CD4-positive, CD25-positive, alpha-beta regulatory T cell (primary cell): Measurements from ENCODE around the gene PALM. TPM values are rescaled to one million over a fixed set of nuclear protein-coding genes. Genes with fewer than 3 reads are reported as not detected.

ENCODE experiments used
- ATAC-seq, 2 donors: fragments of 150-1000 bp; cut with Tn5 transposase; one replicate each; pipeline ENCODE4 v1.10.0; 2021; ENCODE audit warnings: low read depth in 2 of 2, moderate number of reproducible peaks in 2 of 2, moderate library complexity in 1 of 2
- DNase-seq, 3 donors: peaks; one replicate each; pipeline versions ENCODE4 v3.0.0 to v3.0.0-alpha.2; 2012 to 2022; ENCODE audit warnings: mixed read lengths in 1 of 3
- H3K27ac ChIP-seq: one replicate; pipeline ENCODE4 v1.7.0; 2013; ENCODE audit warnings: mild to moderate bottlenecking, low read length; ENCODE audit not compliant: insufficient read depth, poor library complexity, severe bottlenecking
- H3K27me3 ChIP-seq: one replicate; pipeline ENCODE4 v1.7.0; 2013; ENCODE audit warnings: low read length; ENCODE audit not compliant: control insufficient read depth, insufficient read depth
- H3K36me3 ChIP-seq: one replicate; pipeline ENCODE4 v1.7.0; 2013; ENCODE audit warnings: mild to moderate bottlenecking, low read length, moderate library complexity; ENCODE audit not compliant: control insufficient read depth, insufficient read depth
- H3K4me1 ChIP-seq: 2 replicates; pipeline ENCODE4 v1.7.0; 2013; ENCODE audit warnings: mild to moderate bottlenecking, low read length; ENCODE audit not compliant: insufficient read depth, control insufficient read depth, poor library complexity, severe bottlenecking
- H3K4me3 ChIP-seq: one replicate; pipeline ENCODE4 v1.7.0; 2013; ENCODE audit warnings: low read depth, mild to moderate bottlenecking, low read length, moderate library complexity
- H3K9me3 ChIP-seq, 2 experiments: 1 replicate in 1 of 2; 2 replicates in 1 of 2; pipeline ENCODE4 v1.7.0; 2013; ENCODE audit warnings: low read length in 2 of 2, mild to moderate bottlenecking in 1 of 2, moderate library complexity in 1 of 2; ENCODE audit not compliant: control insufficient read depth in 2 of 2
- H3K27ac Mint-ChIP-seq, 3 donors: one replicate each; pipeline ENCODE4 v1.8.0; 2020 to 2022; ENCODE audit warnings: mild to moderate bottlenecking in 3 of 3, mixed read lengths in 3 of 3, moderate library complexity in 2 of 3
- H3K27me3 Mint-ChIP-seq: one replicate; pipeline ENCODE4 v1.8.0; 2022; ENCODE audit warnings: mild to moderate bottlenecking, mixed read lengths
- H3K36me3 Mint-ChIP-seq: one replicate; pipeline ENCODE4 v1.8.0; 2020; ENCODE audit warnings: mixed read lengths
- H3K4me1 Mint-ChIP-seq, 4 donors: one replicate each; pipeline ENCODE4 v1.8.0; 2020 to 2022; ENCODE audit warnings: mixed read lengths in 4 of 4, mild to moderate bottlenecking in 1 of 4
- H3K4me3 Mint-ChIP-seq, 4 donors: one replicate each; pipeline ENCODE4 v1.8.0; 2020 to 2022; ENCODE audit warnings: mild to moderate bottlenecking in 4 of 4, mixed read lengths in 4 of 4, moderate library complexity in 3 of 4
- H3K9me3 Mint-ChIP-seq, 7 donors: one replicate each; pipeline ENCODE4 v1.8.0; 2020 to 2022; ENCODE audit warnings: mixed read lengths in 7 of 7, mild to moderate bottlenecking in 3 of 7, moderate library complexity in 2 of 7
- polyA plus RNA-seq, 4 donors: library from polyadenylated mRNA; unstranded; fragments of 300-500 nt; fragmentation: Illumina TruSeq; gene quantifications; one replicate each; pipeline ENCODE4 v1.2.3, GENCODE V29; 2021
- total RNA-seq: library from RNA; stranded (reverse); gene quantifications from one replicate; pipeline ENCODE4 v1.2.3, GENCODE V29; 2022

PALM gene
- total and polyA plus RNA-seq, 5 donors from 2014 or later: not detected

DNA sequence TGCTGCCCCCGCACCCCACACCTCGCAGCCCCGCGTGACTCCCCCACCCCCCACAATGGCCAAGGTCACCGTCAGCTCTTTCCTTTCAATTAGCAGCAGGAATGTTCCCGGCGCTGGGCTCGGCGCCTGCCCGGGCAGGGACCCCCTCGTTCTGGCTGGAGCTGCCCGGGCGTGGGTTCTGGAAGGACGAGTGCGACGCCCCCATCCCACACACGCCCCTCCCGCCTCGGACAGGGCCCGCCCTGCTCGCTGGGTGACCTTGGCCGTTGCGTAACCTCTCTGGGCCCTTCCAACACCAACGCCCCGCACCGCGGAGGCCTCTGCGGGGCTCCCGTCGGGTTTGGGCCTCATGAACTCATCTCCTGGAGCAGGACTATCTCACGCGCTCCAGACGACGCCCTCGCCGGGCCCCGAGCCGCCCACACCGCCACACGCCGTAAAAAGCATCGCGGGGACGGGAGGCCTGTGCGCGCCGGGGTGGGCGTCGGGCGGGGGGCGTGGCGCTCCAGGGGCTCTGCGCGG, 10.3 kb downstream of the PALM start:
- Mint-ChIP-seq H3K4me1 (peaks cover 0 to 2% (median 0%) of the 10 kb centered on the region in 4 donors), H3K9me3 (peaks cover 0 to 8% (median 3%) of the 10 kb centered on the region in 7 donors), H3K4me3 (no peak overlapping the region), H3K27ac (no peak overlapping the region), H3K27me3 (peaks cover 24% of the 10 kb centered on the region), H3K36me3 (no peaks in the 10 kb centered on the region)
- DNase-seq (no peak), ATAC-seq (no peak)
- no peaks in the 10 kb centered on the region for H3K27me3 ChIP-seq
- H3K4me3 ChIP-seq: no peak overlapping the region
- no peaks in the 10 kb centered on the region for H3K4me1 ChIP-seq
- peaks cover 0 to 5% of the 10 kb centered on the region in 2 experiments for H3K9me3 ChIP-seq
- no peaks in the 10 kb centered on the region for H3K36me3 ChIP-seq
- H3K27ac ChIP-seq: no peak overlapping the region

DNA sequence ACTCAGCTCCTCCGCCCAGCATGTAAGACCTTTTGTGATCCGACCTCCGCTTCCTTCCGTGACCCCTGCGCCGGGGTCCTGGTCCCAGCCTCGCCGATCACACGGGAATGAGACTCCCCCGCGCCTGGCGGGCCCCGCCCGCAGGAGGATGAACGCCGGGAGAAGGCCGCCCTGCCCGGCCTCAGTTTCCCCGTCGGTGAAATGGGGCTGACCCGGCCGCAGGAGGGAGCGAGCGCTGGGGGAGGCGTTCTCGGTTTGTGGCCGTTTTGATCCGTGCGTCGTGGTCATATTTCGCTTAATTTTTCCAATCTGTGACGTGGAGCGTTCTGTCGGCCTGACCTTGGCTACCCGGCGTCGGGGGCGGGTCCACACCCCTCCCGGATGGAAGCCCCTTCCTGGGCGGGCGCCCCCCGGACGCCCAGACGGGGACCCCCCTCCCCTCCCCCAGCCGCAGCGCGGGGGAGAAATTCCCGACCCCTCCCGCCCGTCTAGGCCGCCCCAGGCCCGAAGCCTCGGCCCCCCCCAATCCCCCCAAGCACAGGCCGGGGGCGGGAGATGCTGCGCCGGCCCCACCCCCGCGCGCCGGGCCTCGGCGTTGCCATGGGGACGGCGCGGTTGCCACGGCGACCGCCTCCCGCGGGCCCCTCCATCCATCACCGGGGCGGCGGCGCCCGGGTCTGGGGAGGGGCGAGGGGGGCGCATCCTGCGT, 11.1 kb downstream of the PALM start:
- Histone ChIP-seq H3K9me3 (peaks cover 0 to 5% of the 10 kb centered on the region in 2 experiments), H3K27me3 (no peaks in the 10 kb centered on the region), H3K4me1 (no peaks in the 10 kb centered on the region), H3K27ac (no peak overlapping the region), H3K4me3 (no peak overlapping the region), H3K36me3 (no peaks in the 10 kb centered on the region)
- Mint-ChIP-seq H3K4me3 (no peak overlapping the region), H3K9me3 (peaks cover 0 to 8% (median 3%) of the 10 kb centered on the region in 7 donors), H3K36me3 (no peaks in the 10 kb centered on the region), H3K4me1 (peaks cover 0 to 2% (median 0%) of the 10 kb centered on the region in 4 donors), H3K27ac (no peak overlapping the region), H3K27me3 (peaks cover 24% of the 10 kb centered on the region)
- ATAC-seq (no peak), DNase-seq (no peak)

GRCh38 chr19:720345-721160, 11.8 kb downstream of the PALM start:
- H3K27me3 Mint-ChIP-seq: peaks cover 19% of the 10 kb centered on the region
- DNase-seq (no peak), ATAC-seq (no peak)
- no peaks in the 10 kb centered on the region for H3K36me3 Mint-ChIP-seq
- H3K4me3 Mint-ChIP-seq: no peak overlapping the region
- no peaks in the 10 kb centered on the region for H3K36me3 ChIP-seq
- no peak overlapping the region for H3K27ac Mint-ChIP-seq
- peaks cover 0 to 2% (median 0%) of the 10 kb centered on the region in 4 donors for H3K4me1 Mint-ChIP-seq
- H3K9me3 ChIP-seq: peaks cover 0 to 2% of the 10 kb centered on the region in 2 experiments
- H3K27me3 ChIP-seq: no peaks in the 10 kb centered on the region
- H3K4me3 ChIP-seq: no peak overlapping the region
- H3K4me1 ChIP-seq: no peaks in the 10 kb centered on the region
- no peak overlapping the region for H3K27ac ChIP-seq
- peaks cover 0 to 3% (median under 1%) of the 10 kb centered on the region in 7 donors for H3K9me3 Mint-ChIP-seq

GRCh38 chr19:722553-723101, 13.9 kb downstream of the PALM start:
- ATAC-seq: no peak
- no peak for DNase-seq
- Mint-ChIP-seq H3K4me3 (no peak overlapping the region), H3K4me1 (peaks cover 0 to 2% (median 0%) of the 10 kb centered on the region in 4 donors), H3K27me3 (peaks cover 11% of the 10 kb centered on the region), H3K9me3 (peaks cover 0 to 2% (median 0%) of the 10 kb centered on the region in 7 donors), H3K36me3 (no peaks in the 10 kb centered on the region), H3K27ac (no peak overlapping the region)
- no peaks in the 10 kb centered on the region for H3K4me1 ChIP-seq
- H3K4me3 ChIP-seq: no peak overlapping the region
- no peaks in the 10 kb centered on the region for H3K27me3 ChIP-seq
- no peak overlapping the region for H3K27ac ChIP-seq
- H3K36me3 ChIP-seq: no peaks in the 10 kb centered on the region
- H3K9me3 ChIP-seq: no peaks in the 10 kb centered on the region

GRCh38 chr19:723247-723646, 14.5 kb downstream of the PALM start:
- DNase-seq (no peak), ATAC-seq (no peak)
- H3K9me3 ChIP-seq: no peaks in the 10 kb centered on the region
- H3K36me3 ChIP-seq: no peaks in the 10 kb centered on the region
- Mint-ChIP-seq H3K36me3 (no peaks in the 10 kb centered on the region), H3K4me3 (no peak overlapping the region), H3K9me3 (peaks cover 0 to 2% (median 0%) of the 10 kb centered on the region in 7 donors), H3K27me3 (peaks cover 5% of the 10 kb centered on the region), H3K4me1 (peaks cover 0 to 2% (median 0%) of the 10 kb centered on the region in 4 donors), H3K27ac (no peak overlapping the region)
- no peaks in the 10 kb centered on the region for H3K4me1 ChIP-seq
- H3K27ac ChIP-seq: no peak overlapping the region
- no peaks in the 10 kb centered on the region for H3K27me3 ChIP-seq
- H3K4me3 ChIP-seq: no peak overlapping the region

GRCh38 chr19:723714-724113, 15.0 kb downstream of the PALM start:
- H3K4me3 ChIP-seq: no peak overlapping the region
- no peak for ATAC-seq
- H3K9me3 ChIP-seq: no peaks in the 10 kb centered on the region
- no peaks in the 10 kb centered on the region for H3K36me3 ChIP-seq
- Mint-ChIP-seq H3K27ac (no peak overlapping the region), H3K36me3 (no peaks in the 10 kb centered on the region), H3K4me1 (no peaks in the 10 kb centered on the region), H3K9me3 (peaks cover 0 to 2% (median 0%) of the 10 kb centered on the region in 7 donors), H3K27me3 (peaks cover 5% of the 10 kb centered on the region), H3K4me3 (no peak overlapping the region)
- H3K27me3 ChIP-seq: no peaks in the 10 kb centered on the region
- DNase-seq: no peak
- no peak overlapping the region for H3K27ac ChIP-seq
- H3K4me1 ChIP-seq: no peaks in the 10 kb centered on the region

DNA sequence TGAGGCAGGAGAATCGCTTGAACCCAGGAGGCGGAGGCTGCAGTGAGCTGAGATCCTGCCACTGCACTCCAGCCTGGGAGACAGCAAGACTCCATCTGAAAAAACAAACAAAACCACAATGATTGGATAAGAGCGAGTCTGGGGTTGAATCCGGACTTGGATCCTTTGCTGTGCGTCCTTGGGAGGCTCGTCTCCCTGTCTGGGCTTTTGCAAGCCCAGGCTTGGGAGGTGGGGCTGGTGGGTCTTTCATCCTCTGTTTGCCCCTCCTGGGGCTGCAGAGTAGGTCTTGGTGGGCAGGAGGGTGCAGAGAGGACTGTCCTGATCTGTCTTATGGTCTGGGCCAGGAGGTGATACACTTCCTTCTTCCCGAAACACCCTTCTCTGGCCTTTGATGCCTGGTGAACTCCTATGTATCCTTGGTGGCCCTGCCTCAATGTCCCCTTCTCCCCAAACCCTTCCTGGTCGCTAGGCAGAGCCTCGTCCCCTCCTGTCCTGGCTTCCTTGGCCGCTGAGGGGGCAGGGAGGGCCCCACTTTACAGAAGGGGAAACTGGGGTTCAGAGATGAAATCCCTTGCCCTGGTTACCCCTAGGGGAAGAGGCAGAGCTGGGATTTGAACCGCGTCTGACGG, 16.8 kb downstream of the PALM start:
- ATAC-seq (no peak), DNase-seq (no peak)
- Histone ChIP-seq H3K4me1 (no peaks in the 10 kb centered on the region), H3K9me3 (no peaks in the 10 kb centered on the region), H3K4me3 (no peak overlapping the region), H3K36me3 (no peaks in the 10 kb centered on the region), H3K27me3 (no peaks in the 10 kb centered on the region), H3K27ac (no peak overlapping the region)
- H3K4me3 Mint-ChIP-seq: no peak overlapping the region
- peaks cover 5% of the 10 kb centered on the region for H3K27me3 Mint-ChIP-seq
- no peaks in the 10 kb centered on the region for H3K4me1 Mint-ChIP-seq
- H3K27ac Mint-ChIP-seq: no peak overlapping the region
- peaks cover 0 to 2% (median 0%) of the 10 kb centered on the region in 7 donors for H3K9me3 Mint-ChIP-seq
- no peaks in the 10 kb centered on the region for H3K36me3 Mint-ChIP-seq
